Midbrain (tissue), 1 donor: ENCODE measurements around the gene ASAP2.

Experiments used
- DNase-seq: peaks from one replicate; lab custom pipeline; 2025; lab: John Stamatoyannopoulos, UW

ASAP2 gene

GRCh38 chr2:9325428-9325827 lies 118.8 kb downstream of the ASAP2 start:
- DNase-seq: no peak

GRCh38 chr2:9326975-9327374 lies 120.4 kb downstream of the ASAP2 start:
- no peak for DNase-seq

- no peak for DNase-seq
Observed at GRCh38 chr2:9327873-9328352, 121.3 kb downstream of the ASAP2 start.

GRCh38 chr2:9328931-9329330 lies 122.3 kb downstream of the ASAP2 start:
- DNase-seq: no peak

GRCh38 chr2:9329497-9329896 lies 122.9 kb downstream of the ASAP2 start:
- no peak for DNase-seq

- no peak for DNase-seq
Observed at GRCh38 chr2:9330612-9331270, 124.1 kb downstream of the ASAP2 start.

- DNase-seq: no peak
Observed at GRCh38 chr2:9331704-9332103, 125.1 kb downstream of the ASAP2 start.

- no peak for DNase-seq
Observed at GRCh38 chr2:9332136-9332852, 125.7 kb downstream of the ASAP2 start.

- no peak for DNase-seq
Observed at GRCh38 chr2:9332853-9333245, 126.2 kb downstream of the ASAP2 start.

- peak; percentile 52 for DNase-seq
Observed at GRCh38 chr2:9333591-9334171, 127.1 kb downstream of the ASAP2 start.

GRCh38 chr2:9334761-9335160 lies 128.1 kb downstream of the ASAP2 start:
- no peak for DNase-seq

GRCh38 chr2:9335322-9335832 lies 128.8 kb downstream of the ASAP2 start:
- DNase-seq: no peak

- DNase-seq: no peak
Observed at GRCh38 chr2:9336241-9336575, 129.6 kb downstream of the ASAP2 start.

GRCh38 chr2:9336576-9337314 lies 130.1 kb downstream of the ASAP2 start:
- DNase-seq: no peak

GRCh38 chr2:9337901-9338300 lies 131.3 kb downstream of the ASAP2 start:
- no peak for DNase-seq

GRCh38 chr2:9341337-9341887 lies 134.8 kb downstream of the ASAP2 start:
- DNase-seq: no peak

GRCh38 chr2:9342659-9343058 lies 136.0 kb downstream of the ASAP2 start:
- no peak for DNase-seq

GRCh38 chr2:9343524-9343923 lies 136.9 kb downstream of the ASAP2 start:
- DNase-seq: no peak

GRCh38 chr2:9344434-9344833 lies 137.8 kb downstream of the ASAP2 start:
- DNase-seq: no peak

- no peak for DNase-seq
Observed at GRCh38 chr2:9345343-9345742, 138.7 kb downstream of the ASAP2 start.

- DNase-seq: no peak
Observed at GRCh38 chr2:9345997-9346396, 139.4 kb downstream of the ASAP2 start.

GRCh38 chr2:9346885-9347284 lies 140.3 kb downstream of the ASAP2 start:
- DNase-seq: no peak
